Prostate gland (tissue), 2 donors: ENCODE measurements around the gene TRPM4. TPM values are rescaled to one million over a fixed set of nuclear protein-coding genes. Genes with fewer than 3 reads are reported as not detected.
"Not testable (repeated sequence)": the region's sequence is repeated elsewhere in the genome, so short reads cannot be mapped to it uniquely, and the experiment has no call there.

Experiments used
- DNase-seq: peaks from one replicate; pipeline ENCODE4 v3.0.0-alpha.2; 2019; ENCODE audit warnings: low spot score
- H3K27ac ChIP-seq, 2 donors: fragments of 200-600 bp; sonication (generic); 2 replicates each; pipeline ENCODE4 v1.5.1; 2017 to 2019
- H3K27me3 ChIP-seq: fragments of 200-600 bp; sonication (generic); replicated peaks from 2 replicates; pipeline ENCODE4 v1.5.1; 2019; ENCODE audit not compliant: insufficient read depth
- H3K36me3 ChIP-seq, 2 donors: fragments of 200-600 bp; sonication (generic); 1 replicate in 1 of 2; 2 replicates in 1 of 2; pipeline versions ENCODE4 v1.5.1 to v1.8.1; 2017 to 2019
- H3K4me1 ChIP-seq: fragments of 200-600 bp; sonication (generic); replicated peaks from 2 replicates; pipeline ENCODE4 v1.5.1; 2019
- H3K4me3 ChIP-seq, 2 donors: fragments of 200-600 bp; sonication (generic); 2 replicates each; pipeline ENCODE4 v1.5.1; 2017 to 2019
- H3K9me3 ChIP-seq: fragments of 200-600 bp; sonication (generic); 2 replicates; pipeline ENCODE4 v1.5.1; 2017
- CTCF ChIP-seq, 4 experiments: fragments of 200-600 bp in 2 of 4; fragments of 450-650 bp in 2 of 4; sonication (generic) in 2 of 4; IDR thresholded peaks; 1 replicate in 3 of 4; 2 replicates in 1 of 4; pipeline ENCODE4 v1.5.1; 2016 to 2019; ENCODE audit warnings: antibody characterized with exemption in 4 of 4, mild to moderate bottlenecking in 2 of 4, moderate library complexity in 2 of 4
- POLR2A ChIP-seq: fragments of 450-650 bp; IDR thresholded peaks from one replicate; pipeline ENCODE4 v1.6.1; 2016; ENCODE audit warnings: antibody characterized with exemption, mild to moderate bottlenecking
- POLR2AphosphoS5 ChIP-seq: sonication (generic); formaldehyde crosslinking; IDR thresholded peaks from one replicate; pipeline ENCODE4 v1.6.1; 2017; ENCODE audit warnings: antibody characterized with exemption
- WGBS: methylation state at CpG from one replicate; pipeline ENCODE4 v1.1.5; 2018; 5-methylcytosine and 5-hydroxymethylcytosine counted together
- intact Hi-C: fragments of 100-400 bp; cut with DNase I; formaldehyde crosslinking; loops from one replicate; pipeline ENCODE4 v1.14.2; 2022
- total RNA-seq, 2 donors: library from RNA; depleted of rRNA; stranded (reverse); fragments of >200 nt; gene quantifications; one replicate each; pipeline ENCODE4 v1.1.0, GENCODE V29; 2016

TRPM4 gene
- total RNA-seq, 2 donors from 2014 or later, result 99.0 to 126 TPM

GRCh38 chr19:49196527-49197240 is 39.1 kb downstream of the TRPM4 start:
- H3K4me3 ChIP-seq, result no peak overlapping the region
- WGBS, result 34% methylated on average over 40 of the region's 40 CpGs
- intact Hi-C loops, result loop anchor here (5.0 kb wide), 1 partner anchor 49 kb away; no protein-coding TSS in a partner anchor
- peaks cover 0 to 1% of the 10 kb centered on the region in 2 donors for H3K36me3 ChIP-seq
- H3K27ac ChIP-seq, result peak overlapping the region; percentile 66 to 74
- H3K4me1 ChIP-seq, result peaks cover 4% of the 10 kb centered on the region
- TF ChIP-seq POLR2AphosphoS5, result no peak
- no peak for TF ChIP-seq CTCF (IDR thresholded peaks at IDR 0.05)
- no peak for TF ChIP-seq POLR2A
- DNase-seq, result peak; percentile 49
- H3K9me3 ChIP-seq, result no peaks in the 10 kb centered on the region
- no peaks in the 10 kb centered on the region for H3K27me3 ChIP-seq

GRCh38 chr19:49200238-49200862 is 42.8 kb downstream of the TRPM4 start:
- no peak overlapping the region for H3K4me3 ChIP-seq
- H3K9me3 ChIP-seq, result no peaks in the 10 kb centered on the region
- peaks cover 0 to 4% of the 10 kb centered on the region in 2 donors for H3K36me3 ChIP-seq
- no peaks in the 10 kb centered on the region for H3K27me3 ChIP-seq
- intact Hi-C loops, result no loop called here
- no peak for DNase-seq
- H3K27ac ChIP-seq, result peak overlapping the region; percentile 85 to 88
- WGBS, result 86% methylated on average over 29 of the region's 29 CpGs
- TF ChIP-seq CTCF (IDR thresholded peaks at IDR 0.05) (no peak), POLR2A (no peak), POLR2AphosphoS5 (no peak)
- peaks cover 4% of the 10 kb centered on the region for H3K4me1 ChIP-seq

- no peak overlapping the region for H3K4me3 ChIP-seq
- intact Hi-C loops, result no loop called here
- no peaks in the 10 kb centered on the region for H3K27me3 ChIP-seq
- WGBS, result 49% methylated on average over 7 of the region's 7 CpGs
- TF ChIP-seq POLR2AphosphoS5, result no peak
- TF ChIP-seq CTCF (IDR thresholded peaks at IDR 0.05), result no peak
- TF ChIP-seq POLR2A, result no peak
- no peaks in the 10 kb centered on the region for H3K9me3 ChIP-seq
- peaks cover 0 to 4% of the 10 kb centered on the region in 2 donors for H3K36me3 ChIP-seq
- H3K27ac ChIP-seq, result peak overlapping the region; percentile 85 to 88
- peak; percentile 52 for DNase-seq
- peaks cover 4% of the 10 kb centered on the region for H3K4me1 ChIP-seq
Observed at GRCh38 chr19:49201042-49201441, 43.5 kb downstream of the TRPM4 start.

- H3K27me3 ChIP-seq, result no peaks in the 10 kb centered on the region
- DNase-seq, result no peak
- H3K4me3 ChIP-seq, result no peak overlapping the region
- WGBS, result 77% methylated on average over 7 of the region's 7 CpGs
- no peak overlapping the region for H3K27ac ChIP-seq
- no peaks in the 10 kb centered on the region for H3K9me3 ChIP-seq
- TF ChIP-seq POLR2A (no peak), CTCF (IDR thresholded peaks at IDR 0.05) (no peak), POLR2AphosphoS5 (no peak)
- peaks cover 0 to 4% of the 10 kb centered on the region in 2 donors for H3K36me3 ChIP-seq
- no peaks in the 10 kb centered on the region for H3K4me1 ChIP-seq
- intact Hi-C loops, result loop anchor here (5.0 kb wide), 1 partner anchor 108 kb away; no protein-coding TSS in a partner anchor
Observed at GRCh38 chr19:49205114-49205513, 47.5 kb downstream of the TRPM4 start.

- intact Hi-C loops, result loop anchor here (5.0 kb wide), 1 partner anchor 112 kb away; no protein-coding TSS in a partner anchor
- DNase-seq, H3K27me3 ChIP-seq, H3K4me1 ChIP-seq, H3K4me3 ChIP-seq, H3K36me3 ChIP-seq, H3K27ac ChIP-seq, H3K9me3 ChIP-seq: not testable (repeated sequence)
- 83% methylated on average over 4 of the region's 4 CpGs for WGBS
Observed at GRCh38 chr19:49209502-49209901, 51.9 kb downstream of the TRPM4 start.
